ENCODE measurements around the gene ATG3.
"Not testable (repeated sequence)": the region's sequence is repeated elsewhere in the genome, so short reads cannot be mapped to it uniquely, and the experiment has no call there.

The ATG3 gene

DNA sequence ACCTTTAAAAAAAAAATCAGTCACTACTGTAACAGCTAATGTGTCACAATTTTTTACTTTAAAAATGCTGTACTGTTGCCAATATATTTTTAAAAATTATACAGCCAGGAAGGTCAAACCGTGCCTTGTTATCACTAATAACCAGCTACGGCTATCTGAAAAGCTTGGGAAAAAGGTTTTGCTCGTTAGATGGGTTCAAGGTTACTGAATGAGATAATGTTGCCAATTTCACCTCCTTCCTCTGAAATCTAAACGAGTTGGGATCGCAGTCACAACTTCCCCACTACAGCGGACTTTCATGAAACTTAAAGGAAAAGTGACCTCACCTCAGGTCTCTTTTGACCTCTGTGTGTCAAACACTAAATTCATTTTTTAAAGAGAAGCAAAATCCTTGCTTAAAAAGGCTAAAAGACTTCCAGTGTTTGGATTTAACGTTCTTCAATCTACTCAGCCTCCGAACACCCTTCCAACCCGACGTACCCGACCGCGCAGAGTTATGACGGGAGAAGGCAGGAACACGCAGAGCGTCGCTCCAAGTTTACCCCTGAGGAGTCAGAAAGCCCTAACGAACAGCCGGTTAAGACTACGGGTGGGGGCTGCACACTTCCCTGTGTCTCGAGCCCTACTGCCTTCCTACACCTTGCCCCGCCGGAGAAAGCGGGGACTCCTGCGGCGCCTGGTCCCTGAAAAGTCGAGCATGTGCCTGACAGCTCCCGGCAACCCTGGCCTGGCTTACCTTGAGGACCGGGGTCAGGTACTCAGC is 860 bp downstream of the ATG3 start:
- DNase-seq, result peak; percentile 26 to 54 (median 46)

DNA sequence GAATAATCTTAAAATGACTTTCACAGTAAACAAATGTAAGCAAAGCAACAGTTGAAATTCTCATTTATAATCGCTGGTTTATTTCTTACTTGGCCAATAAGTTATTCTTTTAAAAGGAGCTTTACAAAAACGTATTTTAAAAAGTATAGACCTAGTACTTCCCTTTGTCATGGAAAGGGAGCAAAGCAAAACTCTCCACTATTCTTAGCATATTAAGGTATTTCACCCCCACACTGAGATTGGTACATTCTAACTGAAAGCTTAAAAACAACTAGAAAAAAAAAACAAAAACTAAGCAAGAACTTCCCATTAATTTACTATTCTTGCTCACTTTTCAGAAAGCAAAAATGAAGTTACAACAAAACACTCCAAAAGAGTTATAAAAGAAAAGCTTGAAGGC is 1.5 kb downstream of the ATG3 start:
- DNase-seq, result no peak

DNA sequence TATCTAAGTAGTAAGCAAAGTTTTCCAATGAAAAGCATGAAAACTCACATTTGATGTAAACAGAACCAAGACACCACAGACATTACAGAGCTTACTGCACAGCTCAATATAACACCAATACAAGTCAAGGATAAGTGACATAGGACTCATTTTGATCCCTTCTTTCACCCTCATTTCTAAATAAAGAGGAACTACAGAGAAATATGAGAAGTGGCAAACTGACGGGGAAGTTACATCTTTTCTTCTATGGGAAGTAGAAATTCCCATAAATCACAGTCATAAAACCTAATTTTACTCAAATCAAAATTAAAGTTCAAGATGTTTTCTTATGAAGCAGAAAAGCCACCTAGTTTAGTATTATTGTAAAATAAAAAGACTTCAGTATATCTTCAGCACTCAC is 3.8 kb downstream of the ATG3 start:
- DNase-seq, result no peak

DNA sequence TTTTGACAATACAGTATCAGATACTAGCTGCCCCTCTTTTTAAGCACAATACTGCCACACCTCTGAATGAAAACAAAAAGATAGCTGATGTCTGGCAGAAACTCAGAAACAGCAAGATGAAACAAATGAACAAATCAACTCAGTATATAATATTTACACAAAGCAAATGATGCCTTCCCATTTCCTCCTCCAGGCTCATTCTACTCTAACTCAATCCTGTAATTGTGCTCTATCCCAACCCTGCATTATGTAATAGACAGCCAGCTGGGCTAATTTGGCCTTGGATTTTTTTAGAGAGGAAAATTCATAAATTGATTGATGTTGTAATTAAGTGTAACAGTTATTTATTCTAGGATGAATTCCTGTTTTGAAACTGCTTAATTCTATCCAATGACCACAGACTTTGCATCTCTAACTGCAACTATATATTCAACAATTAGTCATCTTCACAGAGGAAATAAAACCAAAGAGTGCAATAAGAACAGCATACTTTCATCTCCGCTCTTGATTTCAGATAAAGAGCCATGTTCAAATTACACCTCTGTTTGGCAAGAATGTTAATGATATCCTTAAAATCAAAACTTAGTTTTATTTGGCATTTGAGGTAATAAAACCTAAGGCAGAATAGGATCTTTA is 6.1 kb downstream of the ATG3 start:
- DNase-seq, result no peak

DNA sequence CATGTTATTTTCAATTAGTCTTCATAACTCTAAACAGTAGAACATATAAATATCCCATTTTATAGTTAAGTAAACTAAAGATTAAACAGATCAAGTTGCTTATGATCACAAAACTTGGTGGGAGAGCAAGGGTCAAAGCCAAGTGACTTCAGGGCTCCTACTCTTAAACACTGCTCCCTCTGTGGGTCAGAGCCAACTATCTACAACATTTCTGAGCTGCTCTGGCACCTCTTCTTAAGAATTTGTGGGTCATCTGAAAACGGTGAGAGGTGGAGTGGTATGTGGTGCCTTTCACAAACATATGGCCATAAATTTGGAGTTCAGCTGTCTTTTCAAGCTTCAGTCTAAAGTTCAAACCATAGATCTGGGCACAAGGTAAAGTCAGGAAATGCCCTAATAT is 10.9 kb downstream of the ATG3 start:
- DNase-seq, result no peak

DNA sequence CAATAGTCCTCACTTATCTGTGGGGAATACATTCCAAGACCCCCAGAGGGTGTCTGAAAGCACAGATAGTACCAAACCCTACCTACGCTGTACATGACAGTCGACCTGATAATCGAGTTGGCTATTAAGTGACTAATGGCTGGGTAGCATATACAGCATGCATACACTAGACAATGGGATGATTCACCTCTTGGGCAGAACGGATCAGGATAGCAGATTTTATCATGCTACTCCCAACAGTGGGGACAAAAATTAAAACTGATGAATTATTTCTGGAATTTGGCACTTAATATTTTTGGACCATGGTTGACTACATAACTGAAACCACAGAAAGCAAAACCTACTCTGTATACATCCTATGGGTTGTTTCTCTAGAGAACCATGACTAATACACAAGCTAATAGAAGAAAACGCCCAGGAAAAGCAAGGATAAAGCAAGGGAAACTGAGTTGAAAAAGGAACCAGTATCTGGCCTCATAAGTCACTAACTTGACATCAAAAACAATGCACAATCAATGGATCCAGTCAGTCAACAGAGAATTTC is 15.5 kb downstream of the ATG3 start:
- no peak for DNase-seq

DNA sequence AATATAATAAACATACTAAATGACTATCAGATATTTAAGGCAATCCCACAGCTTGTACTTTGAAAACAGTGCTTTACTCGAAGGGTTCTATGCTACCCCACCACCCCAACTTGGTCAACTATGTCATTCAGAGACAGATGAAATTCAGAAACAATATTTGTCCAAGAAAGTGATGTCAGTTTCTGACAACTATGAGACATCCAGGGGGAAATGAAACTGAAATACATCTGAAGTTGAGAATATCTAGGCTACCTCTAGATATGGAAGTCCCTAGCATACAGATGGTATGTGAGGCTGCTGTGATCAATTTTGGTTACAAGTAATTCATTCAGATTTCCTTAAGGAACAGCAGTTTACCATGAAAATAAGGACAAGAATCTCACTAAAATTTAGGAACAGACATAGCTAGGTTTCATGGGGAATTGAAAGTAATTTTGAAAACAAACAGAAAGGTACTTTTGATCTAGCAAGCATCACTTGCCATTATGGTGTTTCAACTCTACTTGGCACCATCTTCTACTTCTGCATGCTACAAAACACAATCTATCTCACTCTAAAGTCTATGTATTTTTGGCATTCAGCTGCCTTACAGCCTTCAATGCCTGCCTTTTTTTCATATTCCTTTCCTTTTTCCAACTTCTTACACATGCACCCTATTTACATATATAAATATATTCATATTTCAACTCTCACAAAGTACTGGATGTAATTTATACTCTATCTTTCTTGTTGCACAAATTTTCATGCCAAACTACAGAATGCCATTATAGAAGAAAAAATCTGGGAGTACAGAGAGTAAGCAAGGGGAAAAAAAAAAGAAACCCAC is 21.7 kb downstream of the ATG3 start:
- DNase-seq, result no peak

DNA sequence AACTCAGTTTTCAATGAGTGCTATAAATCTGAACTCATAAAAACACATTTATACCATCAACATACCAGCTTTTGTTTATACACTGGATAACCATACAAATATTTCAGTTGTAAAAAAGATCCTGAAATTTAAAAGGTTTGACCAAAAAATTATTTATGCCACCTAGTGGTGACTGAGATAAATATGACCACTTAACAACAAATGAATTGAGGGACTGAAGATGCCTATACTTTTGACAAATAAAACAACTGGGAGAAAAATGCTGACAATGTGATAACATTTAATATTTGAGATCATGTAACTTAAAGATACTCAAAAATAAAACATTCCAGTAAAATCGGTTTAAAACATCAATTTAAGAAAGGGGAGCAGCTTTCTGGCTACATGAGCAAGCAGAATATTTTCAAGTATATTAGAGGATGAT is 30.4 kb downstream of the ATG3 start:
- no peak for DNase-seq

DNA sequence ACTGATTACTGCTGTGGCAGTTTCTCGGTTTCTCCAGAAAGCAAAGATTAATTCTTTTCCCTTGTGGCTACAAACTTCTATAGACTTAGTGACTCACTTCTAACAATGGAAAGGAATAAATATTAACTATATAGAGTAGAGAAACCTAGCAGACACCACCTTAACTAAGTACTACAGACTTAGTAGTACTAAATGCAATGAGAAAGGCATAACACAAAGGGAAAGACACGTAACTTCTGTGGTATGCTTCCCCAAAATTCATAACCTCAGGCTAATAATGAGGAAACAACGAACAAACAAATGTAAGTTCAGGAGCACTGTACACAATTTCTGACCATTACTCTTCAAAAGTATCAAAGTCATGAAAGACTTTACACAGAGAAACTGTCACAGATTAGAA is 31.2 kb downstream of the ATG3 start:
- no peak for DNase-seq

DNA sequence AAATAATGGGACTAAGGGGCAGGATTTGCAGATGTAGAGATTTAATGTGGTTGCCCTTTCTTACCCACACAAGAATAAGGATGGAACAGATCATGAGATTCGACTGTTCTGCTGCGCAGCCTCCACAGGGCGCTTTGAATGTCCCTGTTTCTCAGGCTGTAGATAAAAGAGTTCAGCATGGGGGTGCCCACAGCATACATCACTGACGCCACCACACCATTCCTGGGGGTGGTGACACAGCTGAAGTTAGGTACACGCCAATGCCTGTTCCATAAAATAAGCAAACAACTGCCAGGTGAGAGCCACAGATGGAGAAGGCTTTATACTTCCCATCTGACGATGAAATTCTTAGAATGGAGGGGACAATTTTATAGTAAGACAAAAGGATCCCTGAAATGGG is 37.6 kb downstream of the ATG3 start:
- not testable (repeated sequence) for DNase-seq

DNA sequence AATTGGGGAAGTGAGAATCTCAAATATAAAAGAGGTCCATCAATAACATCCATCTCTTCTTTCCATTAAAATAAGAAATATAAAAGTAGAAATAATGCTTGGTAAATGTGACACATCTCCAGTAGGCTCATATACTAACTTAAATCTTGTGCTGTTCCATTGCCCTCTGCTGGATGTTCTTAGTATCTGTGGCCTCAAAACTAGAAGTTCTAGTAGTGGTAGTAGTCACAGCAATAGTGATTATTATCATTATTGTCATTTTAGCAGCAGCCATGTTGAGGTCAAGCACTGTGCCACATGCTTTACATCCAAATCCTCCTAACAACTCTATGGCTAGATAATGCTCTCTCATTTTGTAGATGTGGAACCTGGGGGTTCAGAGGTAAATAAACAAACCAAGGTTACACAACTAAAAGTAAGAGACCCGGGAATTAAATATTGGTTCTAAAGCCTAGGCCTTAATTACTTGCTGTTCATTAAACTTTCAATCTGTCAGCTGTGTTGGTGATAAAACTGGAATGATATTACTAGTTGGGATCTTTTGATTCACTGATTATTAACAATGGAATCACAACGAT is 42.2 kb downstream of the ATG3 start:
- DNase-seq, result no peak

DNA sequence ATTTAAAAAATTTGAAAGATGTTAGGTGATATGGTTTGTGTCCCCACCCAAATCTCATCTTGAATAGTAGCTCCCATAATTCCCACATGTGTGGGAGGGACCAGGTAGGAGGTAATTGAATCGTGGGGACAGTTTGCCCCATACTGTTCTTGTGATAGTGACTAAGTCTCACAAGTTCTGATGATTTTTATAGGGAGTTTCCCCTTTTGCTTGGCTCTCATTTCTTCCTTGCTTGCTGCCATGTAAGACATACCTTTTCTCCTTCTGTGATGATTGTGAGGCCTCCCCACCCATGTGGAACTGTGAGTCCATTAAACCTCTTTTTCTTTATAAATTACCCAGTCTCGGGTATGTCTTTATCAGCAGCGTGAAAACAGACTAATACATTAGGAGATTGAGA is 42.8 kb downstream of the ATG3 start:
- not testable (repeated sequence) for DNase-seq

DNA sequence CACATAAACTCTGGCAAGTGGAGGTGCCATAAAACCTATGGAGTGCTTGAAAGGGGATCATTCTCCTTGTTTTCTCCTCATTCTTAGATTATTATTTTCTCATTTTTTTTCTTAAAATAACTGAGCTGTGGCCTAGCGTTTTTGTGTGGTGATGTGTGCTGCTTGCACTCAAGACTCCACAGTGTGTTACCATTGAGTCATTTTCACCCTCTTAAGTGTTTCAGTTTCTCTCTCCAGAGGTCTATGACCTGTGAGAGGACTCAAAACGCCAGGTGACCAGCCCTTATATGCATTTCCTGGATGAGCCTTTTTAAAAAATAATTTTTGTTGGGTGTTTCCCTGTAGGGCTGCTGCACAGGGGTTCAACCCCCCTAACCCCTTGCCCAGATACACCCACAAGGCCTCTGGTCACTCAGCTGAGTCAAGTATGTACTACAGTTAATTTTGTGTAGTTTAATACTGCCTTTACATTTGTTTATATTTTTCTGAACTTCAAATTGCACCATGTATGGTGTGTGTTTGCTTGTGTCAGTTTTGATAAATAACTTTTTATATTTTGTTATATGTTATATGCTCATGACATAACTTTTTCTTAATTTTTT is 47.1 kb downstream of the ATG3 start:
- no peak for DNase-seq

DNA sequence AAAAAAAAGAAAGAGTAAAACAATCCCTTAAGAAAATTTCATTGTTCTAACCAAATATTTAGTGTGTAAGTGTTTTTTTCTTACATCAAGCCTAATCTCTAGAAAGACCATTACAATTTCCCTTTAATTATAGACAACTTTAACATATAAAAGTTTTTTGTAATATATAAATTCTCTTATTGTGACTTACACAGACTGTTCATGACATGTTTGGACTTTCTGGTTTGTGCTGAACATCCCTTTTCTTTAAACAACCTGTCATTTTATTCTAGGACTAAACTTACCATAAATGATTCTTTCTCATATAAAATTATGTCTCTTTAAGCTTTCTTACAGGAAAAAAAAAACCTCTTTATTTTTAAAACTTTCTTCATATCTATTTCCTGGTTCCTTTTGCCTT is 49.4 kb downstream of the ATG3 start:
- no peak for DNase-seq

DNA sequence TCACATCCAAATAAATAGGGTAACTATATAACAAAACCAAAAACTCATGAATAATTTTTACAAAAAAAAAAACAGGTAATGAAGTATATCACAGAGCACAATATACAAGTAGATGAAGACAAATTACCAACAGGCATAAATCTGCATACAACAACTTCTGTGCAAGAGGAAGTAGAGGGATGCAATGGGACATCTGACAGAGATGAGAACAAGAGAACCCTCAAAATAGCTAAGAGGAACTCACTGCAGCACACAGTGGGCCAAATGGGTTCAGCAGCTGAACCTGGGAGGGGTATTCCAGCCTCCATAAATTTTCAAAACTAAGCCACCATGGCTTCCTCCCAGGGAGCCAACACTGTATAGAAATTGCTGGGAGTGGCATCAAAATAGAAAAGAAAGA is 52.9 kb downstream of the ATG3 start:
- no peak for DNase-seq

DNA sequence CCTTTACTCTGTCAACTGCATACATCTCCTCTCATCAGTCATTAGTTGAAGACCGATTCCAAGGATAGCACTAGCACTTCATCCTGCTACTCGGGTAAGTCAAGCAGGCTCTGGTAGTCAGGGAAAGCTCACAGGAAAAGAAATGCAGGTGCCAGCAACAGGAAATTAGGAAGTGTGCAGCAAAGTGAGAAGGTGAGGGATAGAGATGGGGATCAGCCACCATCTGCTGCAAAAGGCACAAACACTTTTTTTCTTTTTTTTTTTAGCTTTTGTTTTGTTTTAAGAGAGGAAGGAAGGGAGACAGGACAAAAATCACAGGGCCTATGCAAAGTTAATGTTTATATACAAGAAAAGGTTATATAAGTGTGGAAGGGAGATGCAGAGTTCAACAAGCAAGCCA is 53.5 kb downstream of the ATG3 start:
- DNase-seq, result no peak

DNA sequence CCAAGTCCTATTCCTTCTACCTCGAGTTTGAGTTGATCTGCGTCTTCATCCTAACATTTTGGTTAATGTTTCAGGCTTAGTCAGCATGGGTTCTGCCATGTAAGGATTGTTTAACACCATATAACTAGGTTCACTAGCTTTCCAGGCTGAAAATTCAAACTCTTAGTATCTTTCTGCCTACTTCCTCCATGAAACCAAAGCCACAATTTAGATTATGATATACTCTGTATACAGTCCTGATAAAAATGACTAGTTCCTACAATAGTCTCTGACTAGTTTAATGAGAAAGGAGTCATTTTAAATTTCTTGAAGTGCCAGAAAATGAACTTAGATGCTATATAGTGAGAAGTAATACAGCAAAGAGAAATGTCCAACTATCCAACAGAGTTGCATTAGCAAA is 55.9 kb downstream of the ATG3 start:
- DNase-seq, result no peak

DNA sequence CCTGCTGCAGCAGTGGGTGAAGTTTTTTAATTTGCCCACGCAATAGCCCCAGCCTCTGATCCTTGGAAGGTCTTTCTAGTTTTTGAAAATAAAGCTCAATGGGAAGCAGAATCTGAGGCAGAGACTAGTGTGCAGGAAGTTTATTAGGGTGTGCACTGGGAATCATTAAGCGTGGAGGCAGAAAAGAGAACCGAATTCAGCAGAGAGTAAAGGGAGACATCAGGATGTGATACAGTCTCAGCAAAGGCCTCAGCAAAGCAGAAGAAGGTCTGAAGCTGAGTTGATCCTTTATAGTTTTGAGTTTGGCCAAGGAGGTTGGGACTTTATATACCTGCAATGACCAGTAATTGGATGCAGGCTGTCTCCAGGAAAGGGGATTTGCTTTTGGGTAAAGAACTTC is 57.6 kb downstream of the ATG3 start:
- no peak for DNase-seq

DNA sequence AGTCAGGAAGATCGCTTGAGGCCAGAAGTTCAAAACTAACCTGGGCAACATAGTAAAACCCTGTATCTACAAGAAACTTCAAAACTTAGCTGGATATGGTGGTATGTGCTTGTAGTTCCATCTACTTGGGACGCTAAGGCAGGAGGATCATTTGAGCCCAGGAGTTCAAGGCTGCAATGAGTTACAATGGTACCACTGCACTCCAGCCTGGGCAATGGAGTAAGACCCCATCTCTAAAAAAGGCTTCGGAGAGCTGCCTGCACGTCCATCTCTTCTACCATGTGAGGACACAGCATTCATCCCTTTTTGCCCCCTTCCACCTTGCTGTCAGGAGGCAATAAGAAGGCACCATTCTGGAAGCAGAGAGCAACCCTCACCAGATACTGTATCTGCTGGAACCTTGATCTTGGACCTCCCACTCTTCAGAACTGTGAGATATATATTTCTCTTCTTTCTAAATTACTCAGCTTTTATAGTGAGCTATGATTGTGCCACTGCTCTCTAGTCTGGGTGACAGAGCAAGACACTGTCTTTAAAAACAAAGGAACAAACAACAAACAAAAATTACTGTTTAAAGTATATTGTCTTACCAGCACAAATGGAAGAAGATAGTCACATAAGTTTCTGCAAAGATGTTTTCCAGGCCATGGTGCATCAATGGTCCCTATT is 58.3 kb downstream of the ATG3 start:
- no peak for DNase-seq

DNA sequence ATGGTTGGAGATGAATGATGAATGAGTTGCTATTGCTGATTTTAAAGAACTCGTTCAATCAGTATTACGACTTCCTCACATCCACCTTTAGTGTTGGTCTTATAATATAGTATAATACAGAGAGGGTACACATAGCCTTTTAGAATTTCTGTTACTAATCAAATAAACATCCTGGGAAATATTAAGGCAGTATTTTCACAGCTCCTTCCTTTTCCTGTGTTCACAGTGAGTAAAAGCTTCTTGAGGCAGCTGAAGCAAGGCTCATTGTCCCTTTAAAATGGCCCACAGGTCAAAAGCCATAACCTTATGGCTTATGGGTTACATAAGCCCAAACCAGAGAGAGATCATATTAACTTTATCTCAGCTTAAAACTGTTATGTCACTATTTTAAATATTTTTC is 61.1 kb downstream of the ATG3 start:
- DNase-seq, result no peak

DNA sequence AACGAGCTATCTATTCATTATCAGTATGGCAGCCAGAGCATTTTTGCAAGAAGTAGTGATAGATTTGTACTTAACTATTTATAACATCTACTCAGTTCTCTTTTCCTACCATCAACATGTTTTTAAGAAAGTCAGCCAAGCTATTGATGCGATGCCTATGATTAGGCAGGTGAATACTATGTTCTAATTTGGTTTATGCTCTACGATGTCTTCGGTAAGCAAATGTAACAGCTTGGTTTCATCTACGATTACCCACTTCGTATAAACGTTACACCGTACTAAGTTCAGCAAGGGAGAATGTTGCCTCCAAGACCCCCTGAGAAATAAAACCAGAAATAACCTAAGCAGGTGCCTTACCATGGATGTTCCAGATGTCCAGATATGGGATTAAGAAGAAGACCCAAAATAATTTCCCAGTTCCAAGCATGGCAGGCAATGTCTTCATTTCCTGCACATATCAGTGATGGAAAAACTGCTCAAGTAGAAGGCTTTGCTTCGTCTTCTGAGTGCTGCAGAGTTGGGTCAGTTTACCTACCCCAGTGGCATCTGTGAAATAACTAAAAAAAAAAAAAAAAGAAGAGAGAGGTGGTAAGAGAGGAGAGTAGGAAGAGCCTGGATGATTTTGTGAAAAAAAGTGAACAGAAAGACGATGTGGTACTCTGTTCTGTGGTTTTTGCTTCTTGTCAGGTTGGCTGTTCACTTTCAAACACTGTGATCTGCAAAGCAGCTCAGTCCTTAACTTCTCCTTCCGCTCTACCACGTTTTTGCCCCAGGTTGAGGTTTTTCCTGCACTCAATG is 62.6 kb downstream of the ATG3 start, which contains the start of gene BTLA:
Gene BTLA (minus strand): TSS at position 559 of the 798 bp plus-strand sequence. CDS start 114 bp downstream, at position 445.
- DNase-seq, result no peak
